HUES48 (cell line): ENCODE measurements around the gene EMID1.

ENCODE experiments used
- H3K27ac ChIP-seq: one replicate; pipeline ENCODE4 v1.7.0; 2013; ENCODE audit warnings: low read depth, low read length, inconsistent platforms
- H3K27me3 ChIP-seq: 2 replicates; pipeline ENCODE4 v1.6.1; 2013; ENCODE audit warnings: mild to moderate bottlenecking, low read length; ENCODE audit not compliant: control insufficient read depth, insufficient read depth
- H3K36me3 ChIP-seq: 2 replicates; pipeline ENCODE4 v1.6.1; 2013; ENCODE audit warnings: low read length; ENCODE audit not compliant: control insufficient read depth, insufficient read depth
- H3K4me1 ChIP-seq: 2 replicates; pipeline ENCODE4 v1.6.1; 2013; ENCODE audit warnings: mild to moderate bottlenecking, low read length; ENCODE audit not compliant: control insufficient read depth, insufficient read depth
- H3K4me3 ChIP-seq: 2 replicates; pipeline ENCODE4 v1.5.1; 2013; ENCODE audit warnings: mild to moderate bottlenecking, low read depth, low read length
- H3K9ac ChIP-seq: 2 replicates; pipeline ENCODE4 v1.6.1; 2013; ENCODE audit warnings: mild to moderate bottlenecking, low read depth, low read length, moderate library complexity
- H3K9me3 ChIP-seq: 2 replicates; pipeline ENCODE4 v1.6.1; 2013; ENCODE audit warnings: low read length; ENCODE audit not compliant: control insufficient read depth, insufficient read depth

The EMID1 gene

DNA sequence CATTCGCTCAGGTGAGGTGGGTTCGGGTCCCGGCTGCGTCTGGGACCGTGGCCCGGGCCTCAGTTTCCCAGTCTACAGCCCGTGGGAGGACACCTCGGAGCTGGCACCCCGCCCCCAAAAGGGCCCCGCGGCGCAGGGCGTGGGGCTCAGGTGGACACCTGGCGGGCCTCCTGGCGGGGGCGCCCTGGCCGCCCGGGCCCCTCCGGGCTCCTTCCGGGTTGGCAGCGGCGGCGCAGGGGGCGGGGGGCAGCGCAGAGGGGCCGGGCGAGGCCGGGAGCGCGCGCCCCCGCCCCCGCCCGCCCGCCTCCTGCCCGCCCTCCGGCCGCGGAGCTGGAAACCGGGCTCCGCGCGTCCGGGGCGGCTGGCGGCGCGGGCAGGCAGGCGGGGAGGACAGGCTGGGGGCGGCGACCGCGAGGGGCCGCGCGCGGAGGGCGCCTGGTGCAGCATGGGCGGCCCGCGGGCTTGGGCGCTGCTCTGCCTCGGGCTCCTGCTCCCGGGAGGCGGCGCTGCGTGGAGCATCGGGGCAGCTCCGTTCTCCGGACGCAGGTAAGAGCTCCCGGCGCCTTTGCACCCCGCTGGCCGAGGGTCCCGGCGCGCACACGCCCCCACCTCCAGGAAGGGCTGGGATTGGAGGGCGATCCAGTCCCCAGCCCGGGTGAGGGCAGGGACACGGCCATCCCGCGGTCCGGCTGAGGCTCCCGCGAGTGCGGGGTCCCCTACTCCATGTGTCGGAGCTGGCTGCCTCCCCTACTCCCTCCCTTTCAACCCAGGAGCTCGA is at the start of gene EMID1:
TSS of gene EMID1 (plus strand) at position 303 of the 778 bp plus-strand sequence. CDS start at position 446, 143 bp downstream.
- peak within 1 kb of the TSS; percentile 50; the same call in 1 of the 2 replicates for H3K9ac ChIP-seq
- no peaks in the 10 kb centered on the region for H3K9me3 ChIP-seq
- H3K27me3 ChIP-seq = peaks cover 5% of the 10 kb centered on the region; the same call in 1 of the 2 replicates
- H3K4me3 ChIP-seq = peak within 1 kb of the TSS; percentile 82
- H3K27ac ChIP-seq = no peak within 1 kb of the TSS
- no peaks in the 10 kb centered on the region for H3K36me3 ChIP-seq
- peaks cover 13% of the 10 kb centered on the region; the same call in 1 of the 2 replicates for H3K4me1 ChIP-seq

GRCh38 chr22:29155966-29156365 is 49.7 kb upstream of the EMID1 start:
- Histone ChIP-seq H3K9me3 (no peaks in the 10 kb centered on the region), H3K27ac (no peak overlapping the region), H3K9ac (no peak overlapping the region), H3K27me3 (no peaks in the 10 kb centered on the region), H3K4me1 (peaks cover 27% of the 10 kb centered on the region), H3K4me3 (no peak overlapping the region), H3K36me3 (no peaks in the 10 kb centered on the region)

GRCh38 chr22:29156507-29156906 is 49.2 kb upstream of the EMID1 start:
- Histone ChIP-seq H3K36me3 (no peaks in the 10 kb centered on the region), H3K9ac (no peak overlapping the region), H3K27me3 (no peaks in the 10 kb centered on the region), H3K4me3 (no peak overlapping the region), H3K4me1 (peaks cover 22% of the 10 kb centered on the region), H3K9me3 (no peaks in the 10 kb centered on the region), H3K27ac (no peak overlapping the region)

GRCh38 chr22:29157759-29158535 is 47.7 kb upstream of the EMID1 start:
- Histone ChIP-seq H3K27ac (no peak overlapping the region), H3K4me1 (peaks cover 11% of the 10 kb centered on the region), H3K36me3 (no peaks in the 10 kb centered on the region), H3K27me3 (no peaks in the 10 kb centered on the region), H3K9me3 (no peaks in the 10 kb centered on the region), H3K9ac (no peak overlapping the region), H3K4me3 (no peak overlapping the region)

DNA sequence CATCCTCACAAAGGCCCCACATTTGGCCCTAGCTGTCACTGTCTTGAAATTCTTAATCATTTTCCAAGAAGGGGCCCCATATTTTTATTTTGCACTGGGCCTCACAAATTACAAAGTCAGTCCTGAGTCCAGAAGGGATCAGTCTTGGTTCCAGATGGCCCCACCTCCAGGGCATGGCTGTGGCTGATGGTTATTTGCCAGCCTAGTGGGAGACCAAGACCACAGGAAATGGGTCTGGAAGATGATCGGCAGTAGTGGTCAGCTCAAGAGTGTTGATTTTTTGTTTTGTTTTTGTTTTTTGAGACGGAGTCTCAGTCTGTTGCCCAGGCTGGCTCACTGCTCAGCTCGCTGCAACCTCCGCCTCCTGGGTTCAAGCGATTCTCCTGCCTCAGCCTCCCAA is 47.1 kb upstream of the EMID1 start:
- H3K4me1 ChIP-seq = peaks cover 6% of the 10 kb centered on the region
- no peaks in the 10 kb centered on the region for H3K27me3 ChIP-seq
- no peaks in the 10 kb centered on the region for H3K9me3 ChIP-seq
- no peak overlapping the region for H3K9ac ChIP-seq
- H3K4me3 ChIP-seq = no peak overlapping the region
- no peaks in the 10 kb centered on the region for H3K36me3 ChIP-seq
- H3K27ac ChIP-seq = no peak overlapping the region

DNA sequence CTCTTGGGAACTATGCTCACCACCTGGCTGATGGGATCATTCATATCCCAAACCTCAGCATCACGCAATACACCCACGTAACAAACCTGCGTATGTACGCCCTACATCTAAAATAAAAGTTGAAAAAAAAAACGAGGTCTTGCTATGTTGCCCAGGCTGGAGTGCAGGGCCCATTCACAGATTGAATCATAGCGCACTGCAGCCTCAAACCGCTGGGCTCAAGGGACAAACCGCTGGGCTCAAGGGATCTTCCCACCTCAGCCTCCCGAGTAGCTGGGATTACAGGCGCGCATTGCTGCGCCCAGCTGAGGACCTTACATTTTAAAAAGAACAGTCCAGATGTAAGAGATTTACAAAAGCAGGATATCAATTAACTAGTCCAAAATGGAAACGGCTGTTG is 41.9 kb upstream of the EMID1 start:
- no peaks in the 10 kb centered on the region for H3K27me3 ChIP-seq

DNA sequence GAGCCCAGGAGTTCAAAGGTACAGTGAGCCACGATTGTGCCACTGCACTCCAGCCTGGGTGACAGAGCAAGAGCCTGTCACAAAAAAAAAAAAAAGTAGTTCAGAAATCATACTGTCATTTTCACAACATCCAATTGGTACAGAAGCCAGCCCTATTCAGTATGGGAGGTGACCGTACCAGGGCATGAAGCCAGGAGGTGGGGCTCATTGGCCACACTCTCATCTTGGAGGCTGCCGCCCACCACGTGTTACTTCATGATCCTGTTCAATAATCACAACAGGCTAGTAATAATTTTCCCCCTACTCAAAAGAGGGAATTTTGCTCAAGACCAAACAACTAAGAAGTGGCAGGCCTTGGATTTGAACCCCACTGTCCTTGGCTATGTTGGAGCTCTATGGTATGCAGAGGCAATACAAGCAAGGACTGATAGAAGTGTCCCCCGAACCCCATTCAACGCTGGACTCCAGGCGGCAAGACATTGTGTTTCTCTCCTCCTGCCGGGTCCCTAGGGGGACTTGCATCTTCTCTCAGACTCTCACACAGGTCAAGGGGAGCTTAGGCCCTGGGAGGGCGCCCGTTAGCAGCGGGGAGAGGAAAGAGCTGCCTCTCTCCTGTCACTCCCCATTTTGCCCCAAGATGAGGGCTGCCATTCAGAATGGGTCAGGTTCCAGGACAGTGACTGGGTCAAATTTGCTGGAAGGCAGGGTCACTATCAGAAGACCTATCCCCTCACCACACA is 40.2 kb upstream of the EMID1 start:
- no peak overlapping the region for H3K9ac ChIP-seq
- no peaks in the 10 kb centered on the region for H3K36me3 ChIP-seq
- no peaks in the 10 kb centered on the region for H3K9me3 ChIP-seq
- no peaks in the 10 kb centered on the region for H3K4me1 ChIP-seq
- H3K4me3 ChIP-seq = no peak overlapping the region
- no peaks in the 10 kb centered on the region for H3K27me3 ChIP-seq
- H3K27ac ChIP-seq = no peak overlapping the region

More for the DNA sequence above, 41.9 kb upstream of the EMID1 start:
- no peak overlapping the region for H3K27ac ChIP-seq
- H3K4me1 ChIP-seq = no peaks in the 10 kb centered on the region
- no peaks in the 10 kb centered on the region for H3K9me3 ChIP-seq
- no peak overlapping the region for H3K4me3 ChIP-seq
- no peaks in the 10 kb centered on the region for H3K36me3 ChIP-seq
- H3K9ac ChIP-seq = no peak overlapping the region

DNA sequence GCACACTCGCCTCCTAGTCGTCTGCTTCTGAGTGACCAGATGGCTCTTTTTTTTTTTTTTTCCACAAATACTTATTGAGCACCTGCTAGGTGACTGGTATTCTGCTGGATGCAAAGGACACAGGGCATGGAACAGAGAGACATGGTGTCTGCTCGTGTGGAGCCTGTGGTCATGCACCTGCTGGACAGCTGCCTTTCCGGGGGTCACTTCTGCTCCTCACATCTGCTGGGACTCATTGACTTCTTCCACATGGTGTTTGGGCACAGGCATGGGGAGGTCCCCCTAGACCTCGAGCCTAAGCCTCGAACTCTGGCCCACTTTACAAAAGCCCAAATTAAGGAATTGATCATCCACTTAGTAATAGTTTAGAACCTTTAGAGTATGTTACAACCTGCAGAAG is 39.5 kb upstream of the EMID1 start:
- Histone ChIP-seq H3K9me3 (no peaks in the 10 kb centered on the region), H3K27ac (no peak overlapping the region), H3K9ac (no peak overlapping the region), H3K27me3 (no peaks in the 10 kb centered on the region), H3K36me3 (no peaks in the 10 kb centered on the region), H3K4me3 (no peak overlapping the region), H3K4me1 (no peaks in the 10 kb centered on the region)

DNA sequence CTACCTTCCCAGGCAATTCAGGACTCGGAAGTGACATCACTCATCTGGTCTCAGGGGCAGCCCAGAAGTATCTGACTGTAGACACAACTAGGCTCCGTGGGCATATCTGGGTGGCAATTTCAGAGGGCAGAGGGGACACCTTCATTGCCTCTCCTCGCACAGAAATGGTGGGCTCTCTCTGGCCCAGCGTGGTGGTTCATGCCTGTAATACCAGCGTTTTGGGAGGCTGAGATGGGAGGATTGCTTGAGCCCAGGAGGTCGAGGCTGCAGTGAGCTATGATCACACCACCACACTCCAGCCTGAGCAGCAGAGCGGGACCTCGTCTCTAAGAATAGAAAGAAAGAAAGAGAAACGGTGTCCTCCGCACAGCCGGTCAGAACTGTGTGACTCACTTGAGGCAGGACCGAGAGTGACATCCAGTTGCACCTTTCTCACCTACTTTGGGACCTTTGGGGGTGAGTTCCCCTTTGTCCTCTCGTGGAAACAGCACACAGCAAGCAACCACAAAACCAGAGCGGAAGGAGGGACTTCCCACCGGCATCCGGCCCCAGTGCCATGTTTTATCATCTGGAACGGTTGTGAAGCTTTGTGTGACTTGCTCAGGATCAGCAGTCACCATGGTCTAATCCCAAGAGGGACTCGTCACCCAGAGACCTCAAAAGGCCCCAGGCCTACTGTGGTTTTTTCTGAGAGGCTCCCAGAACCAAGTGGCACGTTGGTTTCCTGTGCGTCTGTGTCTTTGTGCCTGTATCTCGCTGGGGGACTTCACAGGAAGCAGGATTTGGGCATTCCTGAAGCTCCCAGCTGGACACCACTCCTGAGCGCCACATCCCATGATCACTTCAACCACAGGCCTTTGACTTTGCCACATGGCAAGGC is 38.4 kb upstream of the EMID1 start:
- no peak overlapping the region for H3K9ac ChIP-seq
- no peaks in the 10 kb centered on the region for H3K4me1 ChIP-seq
- no peaks in the 10 kb centered on the region for H3K27me3 ChIP-seq

GRCh38 chr22:29171721-29172120 is 34.0 kb upstream of the EMID1 start:
- Histone ChIP-seq H3K4me1 (no peaks in the 10 kb centered on the region), H3K36me3 (no peaks in the 10 kb centered on the region), H3K27ac (no peak overlapping the region), H3K4me3 (no peak overlapping the region), H3K27me3 (no peaks in the 10 kb centered on the region), H3K9ac (no peak overlapping the region), H3K9me3 (peaks cover 2% of the 10 kb centered on the region; the same call in 1 of the 2 replicates)

More for the DNA sequence above, 38.4 kb upstream of the EMID1 start:
- H3K9me3 ChIP-seq = no peaks in the 10 kb centered on the region
- no peak overlapping the region for H3K27ac ChIP-seq
- no peaks in the 10 kb centered on the region for H3K36me3 ChIP-seq
- no peak overlapping the region for H3K4me3 ChIP-seq
